ENCODE measurements around the gene C2CD5. TPM values are rescaled to one million over a fixed set of nuclear protein-coding genes. Genes with fewer than 3 reads are reported as not detected.

C2CD5 gene
- total RNA-seq, 1 experiment from 2014 or later = 22.9 TPM

- ATAC-seq = no peak
- CTCF ChIA-PET = no interaction called here
Measured at GRCh38 chr12:22577667-22578066, 33.3 kb upstream of the C2CD5 start.

DNA sequence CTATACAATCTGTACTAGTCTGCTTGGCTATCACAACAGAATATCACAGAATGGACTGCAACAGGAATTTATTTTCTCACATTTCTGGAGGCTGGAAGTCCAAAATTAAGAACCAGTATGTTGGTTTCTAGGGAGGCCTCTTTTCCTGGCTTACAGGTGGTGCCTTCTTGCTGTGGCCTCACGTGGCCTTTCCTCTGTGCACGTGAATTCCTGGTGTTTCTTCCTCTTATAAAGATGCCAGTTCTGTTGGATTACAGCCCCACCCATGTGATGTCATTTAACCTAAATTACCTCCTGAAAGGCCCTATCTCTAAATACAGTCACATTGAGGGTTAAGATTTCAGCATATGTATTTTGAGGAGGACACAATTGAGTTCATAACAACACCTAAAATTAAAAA is 32.1 kb upstream of the C2CD5 start:
- Histone ChIP-seq H3K9ac (ENCODE audit: low read length) (no peak overlapping the region), H3K36me3 (ENCODE audit: control insufficient read depth in 1 of 2, insufficient read depth in 2 of 2, low read length in 2 of 2) (no peaks in the 10 kb centered on the region), H3K27me3 (ENCODE audit: insufficient read depth, low read length) (no peaks in the 10 kb centered on the region), H3K4me3 (replicated peaks in 1 of 2; ENCODE audit: low read depth in 1 of 2, low read length in 2 of 2) (no peak overlapping the region), H2AFZ (ENCODE audit: low read depth, low read length, poor library complexity, severe bottlenecking) (no peak overlapping the region), H3K27ac (ENCODE audit: low read depth, low read length) (no peak overlapping the region), H3K4me1 (ENCODE audit: control insufficient read depth in 1 of 2, insufficient read depth in 2 of 2, low read length in 2 of 2) (no peaks in the 10 kb centered on the region), H4K20me1 (ENCODE audit: insufficient read depth) (no peaks in the 10 kb centered on the region), H3K79me2 (ENCODE audit: insufficient read depth, low read length) (no peaks in the 10 kb centered on the region), H3K9me2 (ENCODE audit: insufficient read depth) (no peaks in the 10 kb centered on the region), H3K4me2 (ENCODE audit: low read length) (no peak overlapping the region), H3K9me3 (ENCODE audit: control insufficient read depth in 1 of 2, insufficient read depth in 1 of 2, low read depth in 1 of 2, low read length in 2 of 2) (no peaks in the 10 kb centered on the region; a peak in 1 of 4 replicates)
- intact Hi-C loops (cut with micrococcal nuclease) = no loop called here
- ChIA-PET CTCF (no interaction called here), RAD21 (ENCODE audit: low non-redundant PET in 1 of 2, low total read pairs in 2 of 2, uncharacterized antibody in 2 of 2, unreplicated experiment in 2 of 2) (interaction anchor here in 1 of 2 experiments (0.6 kb wide), 1 partner anchor 9 kb away, joined by 3 read pairs; no protein-coding TSS in a partner anchor), POLR2A (no interaction called here)
- no TSS peak for BruUV-seq (replicated peaks)
- DNase-seq (ENCODE audit: low read depth, low spot score) (no peak), ATAC-seq (no peak)
- TF ChIP-seq POLR2AphosphoS5 (IDR thresholded peaks at IDR 0.05; ENCODE audit: low read depth, low read length) (no peak), ZNF274 (IDR thresholded peaks at IDR 0.05; ENCODE audit: low read depth, low read length) (no peak), REST (IDR thresholded peaks at IDR 0.05; ENCODE audit: low read depth) (no peak), RAD21 (IDR thresholded peaks at IDR 0.05; ENCODE audit: low read depth) (no peak), YY1 (IDR thresholded peaks at IDR 0.05; ENCODE audit: extremely low read depth, insufficient replicate concordance, low read depth, low read length) (no peak), EZH2phosphoT487 (IDR thresholded peaks at IDR 0.05; ENCODE audit: borderline replicate concordance) (no peak), JUND (IDR thresholded peaks at IDR 0.05) (no peak), SP1 (IDR thresholded peaks at IDR 0.05; ENCODE audit: low read depth) (no peak), POLR2A (IDR thresholded peaks at IDR 0.05; ENCODE audit: borderline replicate concordance, extremely low read depth, insufficient read depth, insufficient read length) (no peak)
- TF ChIP-seq, protein P1, sequence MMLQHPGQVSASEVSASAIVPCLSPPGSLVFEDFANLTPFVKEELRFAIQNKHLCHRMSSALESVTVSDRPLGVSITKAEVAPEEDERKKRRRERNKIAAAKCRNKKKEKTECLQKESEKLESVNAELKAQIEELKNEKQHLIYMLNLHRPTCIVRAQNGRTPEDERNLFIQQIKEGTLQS (IDR thresholded peaks at IDR 0.05) = no peak

More at GRCh38 chr12:22577667-22578066, 33.3 kb upstream of the C2CD5 start:
- Histone ChIP-seq H3K79me2 (ENCODE audit: insufficient read depth, low read length) (no peaks in the 10 kb centered on the region), H3K4me3 (replicated peaks in 1 of 2; ENCODE audit: low read depth in 1 of 2, low read length in 2 of 2) (no peak overlapping the region), H2AFZ (ENCODE audit: low read depth, low read length, poor library complexity, severe bottlenecking) (no peak overlapping the region), H3K9me2 (ENCODE audit: insufficient read depth) (no peaks in the 10 kb centered on the region), H3K27ac (ENCODE audit: low read depth, low read length) (no peak overlapping the region), H4K20me1 (ENCODE audit: insufficient read depth) (no peaks in the 10 kb centered on the region), H3K27me3 (ENCODE audit: insufficient read depth, low read length) (no peaks in the 10 kb centered on the region), H3K36me3 (ENCODE audit: control insufficient read depth in 1 of 2, insufficient read depth in 2 of 2, low read length in 2 of 2) (no peaks in the 10 kb centered on the region), H3K9ac (ENCODE audit: low read length) (no peak overlapping the region), H3K4me1 (ENCODE audit: control insufficient read depth in 1 of 2, insufficient read depth in 2 of 2, low read length in 2 of 2) (no peaks in the 10 kb centered on the region), H3K4me2 (ENCODE audit: low read length) (no peak overlapping the region), H3K9me3 (ENCODE audit: control insufficient read depth in 1 of 2, insufficient read depth in 1 of 2, low read depth in 1 of 2, low read length in 2 of 2) (no peaks in the 10 kb centered on the region; a peak in 1 of 4 replicates)
- no peak for DNase-seq (ENCODE audit: low read depth, low spot score)
- BruUV-seq (replicated peaks) = no TSS peak
- POLR2A ChIA-PET = no interaction called here
- intact Hi-C loops (cut with micrococcal nuclease) = no loop called here
- RAD21 ChIA-PET (ENCODE audit: low non-redundant PET in 1 of 2, low total read pairs in 2 of 2, uncharacterized antibody in 2 of 2, unreplicated experiment in 2 of 2) = no interaction called here
- no peak for TF ChIP-seq EZH2phosphoT487 (IDR thresholded peaks at IDR 0.05; ENCODE audit: borderline replicate concordance)
- TF ChIP-seq TCF7L2 (IDR thresholded peaks at IDR 0.05; ENCODE audit: borderline replicate concordance, extremely low read depth, insufficient read depth, insufficient read length) = no peak
- TF ChIP-seq, protein P2, sequence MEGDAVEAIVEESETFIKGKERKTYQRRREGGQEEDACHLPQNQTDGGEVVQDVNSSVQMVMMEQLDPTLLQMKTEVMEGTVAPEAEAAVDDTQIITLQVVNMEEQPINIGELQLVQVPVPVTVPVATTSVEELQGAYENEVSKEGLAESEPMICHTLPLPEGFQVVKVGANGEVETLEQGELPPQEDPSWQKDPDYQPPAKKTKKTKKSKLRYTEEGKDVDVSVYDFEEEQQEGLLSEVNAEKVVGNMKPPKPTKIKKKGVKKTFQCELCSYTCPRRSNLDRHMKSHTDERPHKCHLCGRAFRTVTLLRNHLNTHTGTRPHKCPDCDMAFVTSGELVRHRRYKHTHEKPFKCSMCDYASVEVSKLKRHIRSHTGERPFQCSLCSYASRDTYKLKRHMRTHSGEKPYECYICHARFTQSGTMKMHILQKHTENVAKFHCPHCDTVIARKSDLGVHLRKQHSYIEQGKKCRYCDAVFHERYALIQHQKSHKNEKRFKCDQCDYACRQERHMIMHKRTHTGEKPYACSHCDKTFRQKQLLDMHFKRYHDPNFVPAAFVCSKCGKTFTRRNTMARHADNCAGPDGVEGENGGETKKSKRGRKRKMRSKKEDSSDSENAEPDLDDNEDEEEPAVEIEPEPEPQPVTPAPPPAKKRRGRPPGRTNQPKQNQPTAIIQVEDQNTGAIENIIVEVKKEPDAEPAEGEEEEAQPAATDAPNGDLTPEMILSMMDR (IDR thresholded peaks at IDR 0.05 in 2 of 3, conservative IDR thresholded peaks at IDR 0.05 in 1 of 3; ENCODE audit: borderline replicate concordance in 1 of 3, insufficient read depth in 1 of 3, low read depth in 2 of 3, low read length in 2 of 3) = no peak
- no peak for TF ChIP-seq EZH2 (IDR thresholded peaks at IDR 0.05)
- TF ChIP-seq CBX3 (IDR thresholded peaks at IDR 0.05; ENCODE audit: low read depth) = no peak
